ENCODE data around the gene MVD. TPM values are rescaled to one million over a fixed set of nuclear protein-coding genes. Genes with fewer than 3 reads are reported as not detected.
A peak's percentile ranks its signal among the peaks of the same experiment; 100 is the strongest.

The MVD gene
- total RNA-seq, 1 donor, result 111 TPM

GRCh38 chr16:88624977-88625576 is 37.8 kb downstream of the MVD start:
- TF ChIP-seq, protein P1, sequence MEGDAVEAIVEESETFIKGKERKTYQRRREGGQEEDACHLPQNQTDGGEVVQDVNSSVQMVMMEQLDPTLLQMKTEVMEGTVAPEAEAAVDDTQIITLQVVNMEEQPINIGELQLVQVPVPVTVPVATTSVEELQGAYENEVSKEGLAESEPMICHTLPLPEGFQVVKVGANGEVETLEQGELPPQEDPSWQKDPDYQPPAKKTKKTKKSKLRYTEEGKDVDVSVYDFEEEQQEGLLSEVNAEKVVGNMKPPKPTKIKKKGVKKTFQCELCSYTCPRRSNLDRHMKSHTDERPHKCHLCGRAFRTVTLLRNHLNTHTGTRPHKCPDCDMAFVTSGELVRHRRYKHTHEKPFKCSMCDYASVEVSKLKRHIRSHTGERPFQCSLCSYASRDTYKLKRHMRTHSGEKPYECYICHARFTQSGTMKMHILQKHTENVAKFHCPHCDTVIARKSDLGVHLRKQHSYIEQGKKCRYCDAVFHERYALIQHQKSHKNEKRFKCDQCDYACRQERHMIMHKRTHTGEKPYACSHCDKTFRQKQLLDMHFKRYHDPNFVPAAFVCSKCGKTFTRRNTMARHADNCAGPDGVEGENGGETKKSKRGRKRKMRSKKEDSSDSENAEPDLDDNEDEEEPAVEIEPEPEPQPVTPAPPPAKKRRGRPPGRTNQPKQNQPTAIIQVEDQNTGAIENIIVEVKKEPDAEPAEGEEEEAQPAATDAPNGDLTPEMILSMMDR (IDR thresholded peaks at IDR 0.05; ENCODE audit: insufficient read depth, low read depth, low read length), result no peak
- DNase-seq (ENCODE audit: low read depth), result no peak
- no peak overlapping the region for H3K4me3 ChIP-seq (ENCODE audit: low read depth, low read length)

DNA sequence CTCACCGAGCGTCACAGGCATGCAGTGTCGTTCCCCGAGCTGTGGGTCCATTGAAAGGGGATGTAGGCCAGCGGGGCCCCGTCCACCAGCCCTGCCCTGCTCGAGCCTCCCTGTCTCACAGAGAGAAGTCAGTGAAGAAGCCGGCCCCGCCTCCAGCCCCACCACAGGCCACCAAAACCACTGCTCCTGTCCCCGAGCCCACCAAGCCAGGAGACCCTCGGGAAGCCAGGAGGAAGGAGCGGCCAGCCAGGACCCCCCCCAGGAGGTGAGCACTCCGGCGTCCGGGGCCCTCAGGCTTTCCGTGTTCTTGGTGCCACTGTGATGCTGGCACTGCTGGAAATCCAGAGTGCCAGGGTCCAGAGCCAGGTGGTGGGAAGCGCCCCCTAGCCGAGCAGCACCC is 38.4 kb downstream of the MVD start:
- TF ChIP-seq, protein P1 (IDR thresholded peaks at IDR 0.05; ENCODE audit: insufficient read depth, low read depth, low read length), result no peak
- no peak for DNase-seq (ENCODE audit: low read depth)

GRCh38 chr16:88623858-88624257 is 39.0 kb downstream of the MVD start:
- no peak for DNase-seq (ENCODE audit: low read depth)
- TF ChIP-seq, protein P1 (IDR thresholded peaks at IDR 0.05; ENCODE audit: insufficient read depth, low read depth, low read length), result no peak
- no peak overlapping the region for H3K4me3 ChIP-seq (ENCODE audit: low read depth, low read length)

More for the DNA sequence above, 38.4 kb downstream of the MVD start:
- no peak overlapping the region for H3K4me3 ChIP-seq (ENCODE audit: low read depth, low read length)

GRCh38 chr16:88622866-88623265 is 40.0 kb downstream of the MVD start:
- no peak for DNase-seq (ENCODE audit: low read depth)
- TF ChIP-seq, protein P1 (IDR thresholded peaks at IDR 0.05; ENCODE audit: insufficient read depth, low read depth, low read length), result no peak
- H3K4me3 ChIP-seq (ENCODE audit: low read depth, low read length), result no peak overlapping the region

- H3K4me3 ChIP-seq (ENCODE audit: low read depth, low read length), result no peak overlapping the region
- TF ChIP-seq, protein P1 (IDR thresholded peaks at IDR 0.05; ENCODE audit: insufficient read depth, low read depth, low read length), result no peak
- no peak for DNase-seq (ENCODE audit: low read depth)
These were observed 40.8 kb downstream of the MVD start for GRCh38 chr16:88622125-88622524.

DNA sequence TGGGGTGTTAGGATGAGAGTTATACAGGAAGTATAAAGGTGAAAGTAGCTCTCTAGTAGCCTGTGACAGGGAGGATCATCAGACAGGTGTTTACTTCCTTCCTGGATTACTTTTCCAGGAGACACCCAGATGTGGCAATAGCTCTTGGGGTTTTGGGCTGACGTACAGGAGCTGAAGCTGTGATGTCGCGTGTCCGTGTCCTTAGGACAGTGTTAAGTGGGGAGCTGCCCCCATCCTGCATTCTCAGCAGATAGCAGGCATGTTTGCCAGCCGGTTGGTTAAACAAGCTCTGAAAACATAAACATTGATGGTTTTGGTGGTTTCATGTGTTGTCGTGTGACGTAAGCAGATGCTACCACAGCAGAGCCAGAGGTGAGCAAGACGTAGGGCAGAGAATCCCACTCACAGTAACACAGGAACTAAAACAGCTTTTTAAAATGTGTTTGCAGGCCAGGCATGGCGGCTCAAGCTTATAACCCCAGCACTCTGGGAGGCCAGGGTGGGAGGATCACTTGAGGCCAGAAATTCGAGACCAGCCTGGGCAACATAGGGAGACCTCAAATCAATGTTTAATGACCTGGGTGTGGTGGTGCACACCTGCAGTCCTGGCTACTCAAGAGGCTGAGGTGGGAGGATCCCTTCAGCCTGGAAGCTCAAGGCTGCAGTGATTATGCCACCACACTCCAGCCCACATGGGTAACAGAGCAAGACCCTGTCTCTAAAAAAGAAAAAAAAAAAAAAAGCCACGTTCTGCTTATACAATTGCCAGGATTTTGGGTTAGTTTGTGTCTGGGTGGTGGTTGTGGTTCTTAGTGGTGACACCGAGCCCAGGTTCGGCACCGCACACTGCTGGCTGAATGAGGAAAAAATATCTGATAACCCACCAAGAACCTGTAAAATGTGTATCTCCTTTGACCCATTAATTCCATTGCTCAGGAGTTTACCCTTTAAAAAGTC is 42.8 kb downstream of the MVD start:
- TF ChIP-seq, protein P1 (IDR thresholded peaks at IDR 0.05; ENCODE audit: insufficient read depth, low read depth, low read length), result no peak
- peak; percentile 99 for DNase-seq (ENCODE audit: low read depth)
- no peak overlapping the region for H3K4me3 ChIP-seq (ENCODE audit: low read depth, low read length)

Measured in fibroblast of villous mesenchyme (primary cell).